ENCODE measurements around the gene SLCO4C1. TPM values are rescaled to one million over a fixed set of nuclear protein-coding genes. Genes with fewer than 3 reads are reported as not detected.

The SLCO4C1 gene
- total RNA-seq, 6 experiments from 2014 or later = 2.0 to 10.5 (median 5.5) TPM

DNA sequence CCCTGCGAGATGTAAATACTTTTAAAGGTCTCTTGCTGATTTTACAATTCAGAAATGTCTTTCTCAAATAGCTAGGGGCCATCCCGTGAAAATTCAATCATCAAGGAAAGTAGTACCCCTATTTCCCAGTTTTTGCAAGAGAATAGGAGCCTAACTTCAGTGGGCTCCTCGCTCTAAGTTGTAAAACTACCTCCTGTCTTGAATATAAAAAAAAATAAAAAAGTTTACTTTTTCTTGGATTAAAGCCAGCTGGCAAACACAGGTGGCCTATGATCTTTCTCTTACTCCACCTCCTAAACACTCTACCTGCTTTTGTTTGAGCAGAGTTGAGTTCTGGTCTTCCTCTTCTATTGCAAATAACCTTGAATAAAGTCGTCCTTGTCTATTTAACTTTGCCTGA lies 79.4 kb downstream of the SLCO4C1 start:
- no peaks in the 10 kb centered on the region for H3K27me3 ChIP-seq
- no peaks in the 10 kb centered on the region for H3K36me3 ChIP-seq
- peaks cover 0 to 1% (median 0%) of the 10 kb centered on the region in 4 donors for H3K9me3 ChIP-seq
- no peaks in the 10 kb centered on the region for H3K4me1 ChIP-seq
- TF ChIP-seq, protein P1, sequence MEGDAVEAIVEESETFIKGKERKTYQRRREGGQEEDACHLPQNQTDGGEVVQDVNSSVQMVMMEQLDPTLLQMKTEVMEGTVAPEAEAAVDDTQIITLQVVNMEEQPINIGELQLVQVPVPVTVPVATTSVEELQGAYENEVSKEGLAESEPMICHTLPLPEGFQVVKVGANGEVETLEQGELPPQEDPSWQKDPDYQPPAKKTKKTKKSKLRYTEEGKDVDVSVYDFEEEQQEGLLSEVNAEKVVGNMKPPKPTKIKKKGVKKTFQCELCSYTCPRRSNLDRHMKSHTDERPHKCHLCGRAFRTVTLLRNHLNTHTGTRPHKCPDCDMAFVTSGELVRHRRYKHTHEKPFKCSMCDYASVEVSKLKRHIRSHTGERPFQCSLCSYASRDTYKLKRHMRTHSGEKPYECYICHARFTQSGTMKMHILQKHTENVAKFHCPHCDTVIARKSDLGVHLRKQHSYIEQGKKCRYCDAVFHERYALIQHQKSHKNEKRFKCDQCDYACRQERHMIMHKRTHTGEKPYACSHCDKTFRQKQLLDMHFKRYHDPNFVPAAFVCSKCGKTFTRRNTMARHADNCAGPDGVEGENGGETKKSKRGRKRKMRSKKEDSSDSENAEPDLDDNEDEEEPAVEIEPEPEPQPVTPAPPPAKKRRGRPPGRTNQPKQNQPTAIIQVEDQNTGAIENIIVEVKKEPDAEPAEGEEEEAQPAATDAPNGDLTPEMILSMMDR (IDR thresholded peaks at IDR 0.05) = no peak
- TF ChIP-seq POLR2A (IDR thresholded peaks at IDR 0.05) = no peak
- intact Hi-C loops (cut with DNase I) = no loop called here
- ATAC-seq (peak; percentile 66 to 83 (median 78)), DNase-seq (no peak)
- no peak overlapping the region for H3K27ac ChIP-seq
- WGBS (ENCODE audit: insufficient coverage, low coverage, low lambda C conversion rate, missing lambda C conversion rate) = 24% methylated on average over 4 of the region's 4 CpGs
- H3K4me3 ChIP-seq = no peak overlapping the region

DNA sequence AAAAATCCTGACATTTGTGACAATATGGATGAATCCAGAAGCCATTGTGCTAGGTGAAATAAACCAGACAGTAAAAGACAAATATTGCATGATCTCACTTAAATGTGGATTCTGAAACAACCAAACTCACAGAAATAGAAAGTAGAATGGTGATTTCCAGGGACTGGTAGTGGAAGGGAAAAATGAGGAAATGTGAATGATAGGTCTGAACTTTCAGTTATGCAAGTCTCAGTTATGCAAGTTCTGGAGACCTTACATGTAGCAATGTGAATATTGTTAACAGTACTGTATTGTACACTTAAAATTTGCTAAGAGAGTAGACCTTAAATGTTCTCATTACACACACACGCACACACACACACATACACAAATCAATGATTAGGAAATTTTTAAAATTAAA lies 84.9 kb downstream of the SLCO4C1 start:
- H3K9me3 ChIP-seq = no peaks in the 10 kb centered on the region
- DNase-seq (no peak), ATAC-seq (peak in 3 of 4 donors; percentile 64 to 78 (median 73))
- no peak overlapping the region for H3K27ac ChIP-seq
- no peaks in the 10 kb centered on the region for H3K4me1 ChIP-seq
- 15% methylated on average over 1 of the region's 1 CpG for WGBS (ENCODE audit: insufficient coverage, low coverage, low lambda C conversion rate, missing lambda C conversion rate)
- intact Hi-C loops (cut with DNase I) = no loop called here
- no peaks in the 10 kb centered on the region for H3K36me3 ChIP-seq
- H3K4me3 ChIP-seq = no peak overlapping the region
- no peak for TF ChIP-seq POLR2A (IDR thresholded peaks at IDR 0.05)
- H3K27me3 ChIP-seq = no peaks in the 10 kb centered on the region

DNA sequence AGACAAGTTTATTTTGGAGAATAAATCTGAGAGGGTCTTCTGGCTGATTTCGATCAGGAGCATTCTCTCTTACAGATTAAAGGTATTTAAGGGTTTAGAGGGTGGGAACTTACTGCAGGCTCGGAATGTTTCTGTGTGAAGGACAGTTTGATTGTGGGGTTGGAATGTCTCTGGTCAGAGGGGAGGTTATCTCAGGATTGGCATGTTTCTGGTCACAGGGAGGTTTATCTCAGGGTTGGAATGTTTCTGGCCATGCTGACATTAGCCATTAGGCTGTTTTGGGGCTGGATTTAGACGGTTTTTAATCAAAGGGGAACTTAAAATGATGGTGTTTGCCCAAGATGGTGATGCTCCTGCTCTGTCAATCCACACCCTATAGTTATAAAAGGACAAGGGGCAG lies 95.2 kb downstream of the SLCO4C1 start:
- Histone ChIP-seq H3K27me3 (no peaks in the 10 kb centered on the region), H3K27ac (no peak overlapping the region), H3K4me1 (no peaks in the 10 kb centered on the region), H3K36me3 (no peaks in the 10 kb centered on the region), H3K9me3 (no peaks in the 10 kb centered on the region), H3K4me3 (no peak overlapping the region)
- TF ChIP-seq POLR2A (IDR thresholded peaks at IDR 0.05) = no peak
- TF ChIP-seq, protein P1 (IDR thresholded peaks at IDR 0.05) = no peak
- WGBS (ENCODE audit: insufficient coverage, low coverage, low lambda C conversion rate, missing lambda C conversion rate) = 31% methylated on average over 3 of the region's 3 CpGs
- ATAC-seq (no peak), DNase-seq (no peak)
- intact Hi-C loops (cut with DNase I) = no loop called here

DNA sequence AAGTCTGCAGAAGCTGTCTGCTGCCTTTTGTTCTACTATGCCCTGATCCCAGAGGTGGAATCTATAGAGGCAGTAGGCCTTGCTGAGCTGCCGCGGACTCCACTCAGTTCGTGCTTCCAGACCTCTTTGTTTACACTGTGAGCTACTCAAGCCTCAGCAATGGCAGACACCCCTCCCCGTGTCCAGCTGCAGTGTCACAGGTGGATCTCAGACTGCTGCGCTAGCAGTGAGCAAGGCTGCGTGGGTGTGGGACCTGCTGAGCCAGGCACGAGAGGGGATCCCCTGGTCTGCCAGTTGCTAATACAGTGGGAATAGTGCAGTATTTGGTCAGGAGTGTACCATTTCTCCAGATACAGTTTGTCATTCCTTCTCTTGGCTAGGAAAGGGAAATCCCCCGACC lies 99.6 kb downstream of the SLCO4C1 start:
- no peak overlapping the region for H3K4me3 ChIP-seq
- DNase-seq (no peak), ATAC-seq (no peak)
- no peaks in the 10 kb centered on the region for H3K36me3 ChIP-seq
- H3K27me3 ChIP-seq = no peaks in the 10 kb centered on the region
- no peaks in the 10 kb centered on the region for H3K4me1 ChIP-seq
- H3K27ac ChIP-seq = no peak overlapping the region
- intact Hi-C loops (cut with DNase I) = no loop called here
- H3K9me3 ChIP-seq = no peaks in the 10 kb centered on the region
- TF ChIP-seq POLR2A (IDR thresholded peaks at IDR 0.05) = no peak
- WGBS (ENCODE audit: insufficient coverage, low coverage, low lambda C conversion rate, missing lambda C conversion rate) = 80% methylated on average over 1 of the region's 8 CpGs

Other genes with a start within 250 kb of the SLCO4C1 start
- not detected for gene SLCO6A1, start 202.7 kb upstream of the SLCO4C1 start, total RNA-seq